Osteoblast (primary cell): ENCODE results near the gene PKP3. TPM values are rescaled to one million over a fixed set of nuclear protein-coding genes. Genes with fewer than 3 reads are reported as not detected.

Experiments used
- DNase-seq: peaks from one replicate; pipeline ENCODE4 v3.0.0; 2011; ENCODE audit warnings: low spot score, mixed read lengths; ENCODE audit not compliant: insufficient read length; ENCODE audit errors: missing footprints
- H2AFZ ChIP-seq: 2 replicates; pipeline ENCODE4 v1.6.0; 2011; ENCODE audit warnings: mild to moderate bottlenecking, low read length
- H3K27ac ChIP-seq: 2 replicates; pipeline ENCODE4 v1.5.1; 2011; ENCODE audit warnings: mild to moderate bottlenecking, low read depth, low read length, moderate library complexity
- H3K27me3 ChIP-seq: 2 replicates; pipeline ENCODE4 v1.6.0; 2012; ENCODE audit warnings: mild to moderate bottlenecking, control low read depth, inconsistent platforms, low read length, moderate library complexity; ENCODE audit not compliant: insufficient read depth
- H3K36me3 ChIP-seq: 2 replicates; pipeline ENCODE4 v1.5.1; 2011; ENCODE audit warnings: mild to moderate bottlenecking, low read length, control low read depth, moderate library complexity; ENCODE audit not compliant: insufficient read depth
- H3K4me1 ChIP-seq: 2 replicates; pipeline ENCODE4 v1.5.1; 2011; ENCODE audit warnings: mild to moderate bottlenecking, low read length, control low read depth, moderate library complexity; ENCODE audit not compliant: insufficient read depth
- H3K4me2 ChIP-seq: 2 replicates; pipeline ENCODE4 v1.6.0; 2011; ENCODE audit warnings: mild to moderate bottlenecking, low read length; ENCODE audit not compliant: insufficient read depth
- H3K4me3 ChIP-seq: fragments of 200-600 bp; sonication (generic); 3 replicates; pipeline ENCODE4 v1.5.1; 2012; ENCODE audit warnings: mild to moderate bottlenecking, low read length, inconsistent platforms; ENCODE audit not compliant: insufficient read depth
- H3K79me2 ChIP-seq: 2 replicates; pipeline ENCODE4 v1.6.0; 2012; ENCODE audit warnings: mild to moderate bottlenecking, low read length, control low read depth, inconsistent platforms; ENCODE audit not compliant: insufficient read depth
- H3K9me3 ChIP-seq: 2 replicates; pipeline ENCODE4 v1.5.1; 2011; ENCODE audit warnings: low read depth, low read length, control low read depth
- H4K20me1 ChIP-seq: 2 replicates; pipeline ENCODE4 v1.6.0; 2012; ENCODE audit warnings: mild to moderate bottlenecking, low read length, control low read depth; ENCODE audit not compliant: insufficient read depth
- CTCF ChIP-seq: IDR thresholded peaks from 2 replicates; pipeline ENCODE4 v1.5.1; 2011; ENCODE audit warnings: mild to moderate bottlenecking, low read depth, low read length, moderate library complexity; ENCODE audit errors: extremely low read depth
- total RNA-seq: library from RNA; depleted of rRNA; stranded (reverse); fragments of >200 nt; gene quantifications from 2 replicates; pipeline ENCODE4 v1.2.3, GENCODE V29; 2012

PKP3 gene
- total RNA-seq, 1 donor = 2.5 TPM

- Histone ChIP-seq H4K20me1 (no peaks in the 10 kb centered on the region), H3K4me1 (no peaks in the 10 kb centered on the region), H2AFZ (no peak overlapping the region), H3K79me2 (no peaks in the 10 kb centered on the region), H3K4me2 (no peak overlapping the region), H3K36me3 (no peaks in the 10 kb centered on the region), H3K27ac (no peak overlapping the region), H3K9me3 (no peaks in the 10 kb centered on the region), H3K4me3 (no peak overlapping the region), H3K27me3 (peaks cover 36% of the 10 kb centered on the region)
- peak; percentile 88 for DNase-seq
- TF ChIP-seq CTCF = no peak
Measured at GRCh38 chr11:371051-371450, 23.0 kb upstream of the PKP3 start.

GRCh38 chr11:371716-372590, 22.1 kb upstream of the PKP3 start:
- no peak for TF ChIP-seq CTCF
- H3K36me3 ChIP-seq = no peaks in the 10 kb centered on the region
- H4K20me1 ChIP-seq = no peaks in the 10 kb centered on the region
- H3K27me3 ChIP-seq = peaks cover 31% of the 10 kb centered on the region
- DNase-seq = peak; percentile 88
- H3K27ac ChIP-seq = no peak overlapping the region
- H3K79me2 ChIP-seq = no peaks in the 10 kb centered on the region
- no peak overlapping the region for H3K4me3 ChIP-seq
- no peak overlapping the region for H3K4me2 ChIP-seq
- no peak overlapping the region for H2AFZ ChIP-seq
- no peaks in the 10 kb centered on the region for H3K9me3 ChIP-seq
- H3K4me1 ChIP-seq = no peaks in the 10 kb centered on the region

- Histone ChIP-seq H3K79me2 (no peaks in the 10 kb centered on the region), H3K27me3 (peaks cover 20% of the 10 kb centered on the region), H2AFZ (no peak overlapping the region), H3K9me3 (no peaks in the 10 kb centered on the region), H3K4me1 (no peaks in the 10 kb centered on the region), H3K27ac (no peak overlapping the region), H3K4me2 (no peak overlapping the region), H4K20me1 (no peaks in the 10 kb centered on the region), H3K4me3 (no peak overlapping the region), H3K36me3 (no peaks in the 10 kb centered on the region)
- DNase-seq = peak; percentile 77
- TF ChIP-seq CTCF = no peak
Measured at GRCh38 chr11:372809-373715, 20.9 kb upstream of the PKP3 start.
